Non-pigmented ciliary epithelial cell (primary cell): ENCODE results near the gene KRT27.
"Not testable (repeated sequence)": the region's sequence is repeated elsewhere in the genome, so short reads cannot be mapped to it uniquely, and the experiment has no call there.

ENCODE experiments used
- DNase-seq: peaks from one replicate; pipeline ENCODE4 v3.0.0-alpha.2; 2010; ENCODE audit warnings: low read depth

Gene KRT27, protein sequence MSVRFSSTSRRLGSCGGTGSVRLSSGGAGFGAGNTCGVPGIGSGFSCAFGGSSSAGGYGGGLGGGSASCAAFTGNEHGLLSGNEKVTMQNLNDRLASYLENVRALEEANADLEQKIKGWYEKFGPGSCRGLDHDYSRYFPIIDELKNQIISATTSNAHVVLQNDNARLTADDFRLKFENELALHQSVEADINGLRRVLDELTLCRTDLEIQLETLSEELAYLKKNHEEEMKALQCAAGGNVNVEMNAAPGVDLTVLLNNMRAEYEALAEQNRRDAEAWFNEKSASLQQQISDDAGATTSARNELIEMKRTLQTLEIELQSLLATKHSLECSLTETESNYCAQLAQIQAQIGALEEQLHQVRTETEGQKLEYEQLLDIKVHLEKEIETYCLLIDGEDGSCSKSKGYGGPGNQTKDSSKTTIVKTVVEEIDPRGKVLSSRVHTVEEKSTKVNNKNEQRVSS

DNA sequence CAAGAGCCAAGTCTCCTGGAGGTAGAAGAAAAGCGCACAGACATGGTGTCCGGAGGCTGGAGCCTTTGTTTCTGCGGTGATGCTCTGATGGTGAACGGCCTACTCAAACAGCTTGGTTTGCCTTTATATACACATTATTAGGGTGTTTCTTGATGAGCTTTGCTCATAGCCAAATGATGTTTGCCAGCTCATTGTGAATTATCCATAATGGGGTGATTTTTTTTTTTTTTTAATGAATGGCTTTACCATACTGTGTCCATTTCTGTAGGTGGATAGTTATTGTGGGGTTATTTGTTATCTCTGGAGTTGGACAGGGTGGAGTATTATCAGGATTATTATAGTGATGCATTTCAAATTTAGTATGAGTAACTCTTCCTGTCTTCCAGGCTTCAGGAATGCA is at the start of gene KRT27:
TSS of gene KRT27 (minus strand) at position 101 of the 400 bp plus-strand sequence. CDS start at position 44, 57 bp downstream.
- DNase-seq: no peak

DNA sequence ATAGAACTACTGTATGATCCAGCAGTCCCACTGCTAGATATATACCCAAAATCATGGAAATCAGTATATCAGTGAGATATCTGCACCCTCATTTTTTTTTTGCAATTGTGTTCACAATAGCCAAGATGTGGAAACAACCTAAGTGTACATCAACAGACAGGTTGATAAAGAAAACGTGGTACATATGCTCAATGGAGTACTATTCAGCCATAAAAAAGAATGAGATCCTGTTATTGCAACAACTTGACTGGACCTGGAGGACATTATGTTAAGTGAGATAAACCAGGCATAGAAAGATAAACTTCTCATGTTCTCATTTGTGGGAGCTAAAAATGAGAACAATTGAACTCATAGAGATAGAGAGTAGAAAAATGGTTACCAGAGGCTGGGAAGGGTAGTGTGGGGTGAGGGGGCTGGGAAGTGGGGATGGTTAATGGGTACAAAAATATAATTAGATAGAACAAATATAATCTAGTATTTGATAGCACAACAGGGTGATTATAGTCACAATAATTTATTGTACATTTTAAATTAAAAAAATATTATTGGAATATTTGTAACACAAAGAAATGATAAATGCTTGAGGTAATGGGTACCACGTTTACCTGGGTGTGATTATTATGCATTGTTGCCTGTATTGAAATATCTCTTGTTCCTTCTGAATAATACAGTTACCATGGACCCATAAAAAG is 47.9 kb upstream of the KRT27 start:
- no peak for DNase-seq

DNA sequence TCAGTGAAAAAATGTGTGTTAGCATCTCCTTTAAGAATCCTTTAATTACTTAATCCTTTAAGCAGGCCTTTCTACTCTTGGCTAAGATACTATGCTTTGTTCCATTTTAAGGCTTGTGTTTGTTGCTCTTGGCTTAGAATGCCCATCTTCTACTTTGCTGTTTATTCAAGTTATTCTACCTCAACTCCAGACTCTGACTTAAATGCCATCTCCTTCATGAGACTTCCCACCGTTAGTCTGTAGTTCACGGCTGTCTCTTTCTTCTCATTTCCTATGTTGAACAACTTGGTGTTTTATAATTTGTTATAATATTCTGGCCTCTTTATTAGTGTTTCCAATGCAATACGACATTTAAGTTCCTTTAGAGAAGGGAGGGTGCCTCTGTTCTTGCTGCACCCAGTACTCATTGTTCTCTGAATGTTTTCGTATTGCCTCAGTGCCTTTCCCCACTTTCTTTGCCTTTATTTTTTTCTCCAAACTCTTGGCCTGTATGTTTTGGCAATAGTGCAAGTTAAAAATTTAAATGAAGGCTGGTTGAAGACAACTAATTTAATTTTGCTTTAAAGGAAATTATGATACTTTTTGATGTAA is 46.2 kb upstream of the KRT27 start:
- no peak for DNase-seq

DNA sequence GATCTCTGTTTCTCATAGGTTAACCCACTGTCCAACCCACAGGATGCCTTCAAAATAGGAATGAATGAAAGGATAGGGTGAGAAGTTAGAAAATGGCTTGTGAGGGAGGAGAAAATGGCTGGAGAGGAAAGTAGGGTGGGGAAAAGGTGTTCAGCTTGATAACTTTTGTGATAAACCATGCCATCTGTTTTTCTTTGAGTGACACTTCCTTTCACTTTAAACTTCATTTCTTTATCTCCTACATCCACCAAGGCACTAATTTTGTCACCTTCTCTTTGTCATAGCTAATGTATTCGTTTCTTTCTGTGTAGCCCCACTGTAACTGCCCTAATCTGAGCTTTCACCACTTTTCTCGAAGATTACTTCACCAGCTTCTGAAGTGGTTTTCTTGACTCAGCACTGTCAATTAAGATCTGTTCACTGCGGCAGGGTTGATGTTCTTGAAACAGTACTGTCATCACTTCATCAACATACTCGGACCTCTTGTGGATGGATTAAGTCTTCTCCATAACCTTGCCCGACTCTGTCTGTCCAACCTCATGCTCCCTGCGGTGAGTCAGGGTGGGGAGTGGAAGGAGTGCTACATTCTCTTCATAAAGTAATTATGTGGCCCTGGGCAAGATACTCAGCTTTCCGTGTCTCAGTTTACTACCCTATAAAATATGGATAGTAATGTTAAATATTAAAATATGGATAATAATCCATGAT is 45.5 kb upstream of the KRT27 start:
- no peak for DNase-seq

DNA sequence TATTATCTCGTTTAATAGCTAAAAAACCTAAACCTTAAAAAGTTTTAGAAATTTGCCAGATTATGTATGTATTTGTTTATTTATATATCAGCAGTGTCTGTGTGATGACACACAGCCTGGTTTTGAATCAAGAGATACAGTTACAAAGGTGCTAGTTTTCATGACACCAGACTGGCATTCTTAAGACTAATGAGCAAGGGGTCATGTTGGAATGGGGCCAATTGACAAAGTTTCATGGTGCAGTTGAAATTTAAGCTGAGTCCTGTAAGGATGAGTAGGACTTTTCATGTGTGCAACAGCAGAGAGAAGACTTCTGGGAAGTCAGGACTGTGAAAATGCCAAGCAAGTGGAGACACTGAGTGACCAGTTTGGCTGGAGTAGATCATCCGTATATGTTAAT is 43.2 kb upstream of the KRT27 start:
- no peak for DNase-seq

DNA sequence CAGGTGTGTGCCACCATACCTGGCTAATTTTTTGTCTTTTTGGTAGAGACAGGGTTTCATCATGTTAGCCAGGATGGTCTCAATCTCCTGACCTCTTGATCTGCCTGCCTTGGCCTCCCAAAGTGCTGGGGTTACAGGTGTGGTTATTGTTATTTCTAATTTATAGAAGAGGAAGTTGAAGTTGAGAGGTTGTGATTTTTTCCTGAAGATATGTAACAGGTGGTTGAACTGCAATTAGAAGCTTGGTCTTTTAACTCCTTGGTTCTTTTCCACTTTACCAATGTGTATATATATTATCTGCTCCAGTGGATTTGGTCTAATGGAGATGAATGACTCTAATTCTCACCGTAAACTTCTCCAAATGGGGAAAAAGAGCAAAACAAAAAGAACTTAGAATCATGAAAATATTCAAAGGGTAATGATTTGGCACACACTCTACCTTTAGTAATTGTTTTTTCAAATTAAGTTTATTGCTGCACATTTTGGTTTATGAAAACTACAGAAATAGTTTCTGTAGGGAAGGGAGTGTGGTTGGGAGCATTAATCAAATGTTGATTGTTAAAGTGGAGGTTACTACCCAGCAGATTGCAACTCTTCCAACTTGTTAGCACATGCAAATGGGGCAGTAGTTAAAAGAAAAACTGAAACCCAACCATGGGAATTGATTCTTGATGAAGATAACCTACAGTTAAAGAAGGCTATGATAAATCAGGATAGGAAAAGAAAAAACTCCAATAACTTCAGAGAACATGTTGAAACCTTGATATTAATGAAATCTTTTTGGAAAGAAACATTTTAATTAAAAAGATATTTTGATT is 41.9 kb upstream of the KRT27 start:
- DNase-seq: no peak

DNA sequence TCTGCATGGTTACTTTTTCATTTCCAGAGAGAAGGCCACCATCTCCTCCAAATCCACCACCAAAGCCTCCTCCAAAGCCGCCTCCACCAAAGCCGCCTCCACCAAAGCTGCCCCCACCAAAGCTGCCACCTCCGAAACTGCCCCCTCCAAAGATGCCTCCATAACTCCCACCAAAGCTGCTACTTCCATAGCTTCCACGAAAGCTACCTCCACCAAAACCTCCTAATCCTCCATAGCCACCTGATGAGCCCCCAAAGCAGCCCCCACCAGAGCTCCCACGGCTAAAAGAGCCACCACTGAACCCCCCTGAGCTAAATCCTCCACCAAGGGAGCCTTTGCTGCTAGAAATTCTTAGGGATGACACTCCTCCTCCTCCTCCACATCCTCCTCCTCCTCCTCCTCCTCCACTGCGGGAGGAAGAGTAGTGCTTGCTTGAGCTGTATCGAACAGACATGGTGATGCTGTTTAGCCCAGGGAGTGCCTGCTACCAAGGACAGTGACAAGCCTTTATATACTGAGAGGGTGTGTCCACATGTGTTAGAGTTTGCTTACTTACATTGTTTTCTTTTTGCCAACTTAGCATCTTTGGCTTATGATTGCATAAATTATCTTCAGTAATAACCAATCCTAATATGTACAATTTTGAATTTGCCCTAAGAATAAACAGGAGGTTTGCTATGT is 39.9 kb upstream of the KRT27 start, which contains the start of gene KRT10:
TSS of gene KRT10 (minus strand) at position 483 of the 681 bp plus-strand sequence. CDS start at position 454, 29 bp downstream.
- no peak for DNase-seq

DNA sequence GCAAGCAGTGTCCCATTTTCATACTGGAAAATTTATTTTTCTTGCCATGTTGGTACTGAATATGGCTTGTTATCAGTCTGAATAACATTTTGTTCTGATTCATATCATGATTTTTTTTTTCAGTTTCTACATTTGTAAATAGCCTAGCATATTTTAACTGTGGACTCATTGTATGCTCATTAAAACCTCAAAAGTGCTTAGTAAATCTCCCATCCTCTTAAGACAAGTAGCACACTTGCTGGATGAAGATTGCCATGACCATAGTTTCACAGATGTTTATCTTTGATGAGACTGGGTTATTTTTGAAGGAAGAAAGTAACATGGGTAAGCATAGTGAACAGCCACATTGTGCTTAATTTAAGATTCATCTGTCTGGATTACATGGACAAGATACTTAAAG is 39.2 kb upstream of the KRT27 start:
- no peak for DNase-seq

DNA sequence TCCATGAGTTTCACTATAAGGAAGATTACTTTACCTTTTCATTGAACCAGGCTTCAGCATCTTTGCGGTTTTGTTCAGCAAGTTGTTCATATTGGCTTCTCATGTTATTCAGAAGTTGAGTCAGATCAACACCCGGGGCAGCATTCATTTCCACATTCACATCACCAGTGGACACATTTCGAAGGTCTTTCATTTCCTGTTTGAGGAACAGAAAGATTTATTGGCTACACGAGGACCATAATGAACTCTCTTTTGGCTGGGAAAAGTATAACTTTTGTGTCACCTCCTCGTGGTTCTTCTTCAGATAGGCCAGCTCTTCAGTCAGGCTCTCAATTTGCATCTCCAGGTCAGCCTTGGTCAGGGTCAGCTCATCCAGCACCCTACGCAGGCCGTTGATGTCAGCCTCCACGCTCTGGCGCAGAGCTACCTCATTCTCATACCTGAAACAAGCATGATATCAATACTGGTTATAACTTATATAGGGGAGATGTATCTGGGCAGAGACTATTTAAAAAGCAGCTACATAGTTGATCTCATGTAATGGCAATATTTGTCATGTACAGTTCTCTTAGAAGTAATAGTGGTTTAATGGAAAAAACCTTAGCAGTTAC is 38.0 kb upstream of the KRT27 start:
- DNase-seq: no peak

DNA sequence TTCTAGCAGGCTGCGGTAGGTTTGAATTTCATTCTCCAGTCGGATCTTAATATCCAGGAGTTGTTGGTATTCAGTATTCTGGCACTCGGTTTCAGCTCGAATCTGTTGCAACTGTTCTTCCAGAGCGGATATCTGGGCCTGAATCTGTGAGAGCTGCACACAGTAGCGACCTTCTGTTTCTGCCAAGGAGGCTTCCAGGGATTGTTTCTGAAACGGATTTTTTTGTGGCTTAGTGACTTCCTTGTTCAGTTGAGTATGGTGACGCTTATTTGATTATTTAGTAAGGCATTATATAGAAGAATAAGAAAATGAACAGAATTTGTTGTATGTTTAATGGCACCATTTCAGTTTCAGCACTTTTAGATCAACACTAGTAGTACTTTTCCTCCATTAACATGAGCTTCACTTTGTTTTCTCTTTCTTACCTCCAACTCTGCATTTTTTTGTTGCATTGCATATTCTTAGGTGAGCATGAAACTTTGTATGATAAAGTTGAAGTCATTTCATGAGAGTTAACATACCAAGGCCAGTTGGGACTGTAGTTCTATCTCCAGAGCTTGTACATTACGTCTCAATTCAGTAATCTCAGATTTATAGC is 37.3 kb upstream of the KRT27 start:
- no peak for DNase-seq

DNA sequence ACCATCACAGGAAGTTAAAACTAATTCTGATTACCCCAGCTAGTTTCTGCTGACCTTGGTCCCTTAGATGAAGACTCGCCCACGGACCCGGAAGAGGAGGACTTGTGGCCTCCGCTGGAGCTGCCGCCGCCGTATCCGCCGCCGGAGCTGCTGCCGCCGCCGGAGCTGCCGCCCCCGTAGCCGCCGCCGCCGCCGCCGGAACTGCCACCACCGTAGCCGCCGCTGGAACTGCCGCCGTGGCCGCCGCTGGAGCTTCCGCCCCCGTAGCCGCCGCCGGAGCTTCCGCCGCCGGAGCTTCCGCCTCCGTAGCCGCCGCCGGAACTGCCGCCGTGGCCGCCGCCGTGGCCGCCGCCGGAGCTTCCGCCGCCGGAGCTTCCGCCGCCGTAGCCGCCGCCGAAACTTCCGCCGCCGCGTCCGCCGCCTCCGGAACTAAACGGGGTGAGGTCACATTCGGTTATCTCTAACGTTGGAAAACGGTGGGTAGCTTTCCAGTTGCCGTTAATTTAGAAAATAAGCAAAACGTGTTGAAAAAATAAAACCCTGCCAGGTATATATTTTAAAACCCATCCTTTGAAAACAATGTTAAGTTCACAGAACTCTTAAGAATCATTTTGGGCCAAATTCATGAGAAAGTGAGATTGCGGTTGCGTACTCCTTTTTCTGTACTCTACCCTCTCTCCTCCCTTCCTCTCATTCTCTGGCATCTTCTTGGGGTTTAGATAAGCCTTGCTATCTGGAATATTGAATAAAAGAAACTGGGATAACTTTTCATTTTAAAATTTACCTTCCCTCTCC is 36.6 kb upstream of the KRT27 start:
- no peak for DNase-seq

DNA sequence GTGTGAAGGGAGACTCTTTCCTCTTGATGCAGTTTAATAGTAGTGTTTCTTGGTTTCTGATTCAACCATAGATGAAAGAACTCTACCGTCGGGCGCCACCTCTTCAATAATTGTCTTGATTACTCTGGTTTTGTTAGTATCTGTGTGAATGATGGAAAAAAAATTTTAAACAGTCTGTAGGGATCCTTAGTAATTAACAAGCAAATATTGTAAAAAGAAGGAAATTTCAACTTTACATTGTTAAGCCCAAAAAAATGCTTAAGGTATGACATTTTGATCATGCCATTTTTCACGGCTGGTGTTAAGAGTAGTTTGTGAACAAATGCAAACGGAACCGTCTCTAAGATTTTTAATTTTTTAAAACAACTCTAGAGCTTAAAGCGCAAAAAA is 36.0 kb upstream of the KRT27 start:
- DNase-seq: no peak

DNA sequence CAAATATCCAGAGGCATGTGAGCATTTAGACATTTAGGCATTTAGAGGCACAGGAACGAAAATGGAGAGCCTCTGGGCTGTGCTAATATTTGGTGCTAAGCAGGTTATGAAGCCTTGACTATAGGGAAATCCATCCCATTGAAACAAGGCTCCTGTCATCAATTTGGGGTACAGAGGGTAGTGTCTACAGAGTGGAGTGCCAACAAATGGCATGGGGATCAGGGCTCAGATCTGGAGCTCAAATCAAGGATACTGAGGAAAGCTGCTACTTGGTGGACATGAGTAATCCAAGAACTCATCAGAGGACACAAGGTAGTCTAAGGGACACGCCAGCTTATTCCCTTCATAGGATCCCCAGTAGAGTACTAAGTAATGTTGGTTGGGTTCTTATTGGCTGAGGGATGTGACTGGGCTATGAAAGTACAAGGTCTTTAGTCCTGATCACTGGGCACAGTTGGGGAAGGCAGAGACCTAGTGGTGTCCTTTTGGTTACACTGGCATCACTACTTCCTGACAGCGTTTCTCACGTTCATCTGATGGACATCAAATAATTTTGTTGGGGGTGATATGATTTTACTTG is 34.8 kb upstream of the KRT27 start:
- no peak for DNase-seq

DNA sequence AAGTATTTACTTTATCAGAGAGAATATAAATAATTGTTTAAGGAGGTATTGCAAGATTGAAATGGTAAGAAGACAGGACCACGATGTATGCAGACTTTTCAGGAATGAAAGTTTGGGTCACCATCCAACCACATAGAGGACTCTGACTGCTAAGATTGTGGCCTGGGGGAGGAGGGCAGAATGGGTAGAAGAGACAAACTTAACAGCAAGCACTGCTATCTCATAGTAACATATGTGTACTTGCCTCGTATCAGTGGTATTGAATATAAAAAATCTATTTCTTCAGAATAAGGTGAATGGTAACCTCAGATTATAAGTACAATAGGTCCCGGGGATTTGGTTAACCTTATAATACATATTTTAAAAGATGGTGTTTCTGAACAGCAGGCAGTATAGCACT is 34.2 kb upstream of the KRT27 start:
- DNase-seq: no peak

DNA sequence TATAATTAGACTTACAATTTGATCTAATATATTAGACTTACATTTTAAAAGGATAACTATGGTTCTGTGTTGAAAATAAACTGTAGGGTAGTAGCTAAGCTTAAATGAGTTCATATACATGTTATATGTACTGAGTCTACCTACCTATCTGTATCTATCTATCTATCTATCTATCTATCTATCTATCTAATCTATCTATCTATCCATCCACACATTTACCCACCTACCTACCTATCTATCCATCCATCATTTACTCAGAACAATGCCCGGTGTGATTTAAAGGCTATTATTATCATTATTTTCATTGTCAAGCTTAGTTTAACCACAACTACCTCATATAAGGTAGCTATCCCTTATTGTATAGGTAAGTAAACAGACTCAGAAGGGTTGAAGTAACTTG is 33.0 kb upstream of the KRT27 start:
- DNase-seq: no peak

DNA sequence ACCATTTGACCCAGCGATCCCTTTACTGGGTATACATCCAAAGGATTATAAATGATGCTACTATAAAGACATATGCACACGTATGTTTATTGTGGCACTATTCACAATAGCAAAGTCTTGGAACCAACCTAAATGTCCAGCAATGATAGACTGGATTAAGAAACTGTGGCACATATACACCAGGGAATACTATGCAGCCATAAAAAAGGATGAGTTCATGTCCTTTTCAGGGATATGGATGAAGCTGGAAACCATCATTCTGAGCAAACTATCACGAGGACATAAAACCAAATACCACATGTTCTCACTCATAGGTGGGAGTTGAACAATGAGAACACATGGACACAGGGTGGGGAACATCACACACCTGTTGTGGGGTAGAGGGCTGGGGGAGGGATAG is 32.3 kb upstream of the KRT27 start:
- not testable (repeated sequence) for DNase-seq

DNA sequence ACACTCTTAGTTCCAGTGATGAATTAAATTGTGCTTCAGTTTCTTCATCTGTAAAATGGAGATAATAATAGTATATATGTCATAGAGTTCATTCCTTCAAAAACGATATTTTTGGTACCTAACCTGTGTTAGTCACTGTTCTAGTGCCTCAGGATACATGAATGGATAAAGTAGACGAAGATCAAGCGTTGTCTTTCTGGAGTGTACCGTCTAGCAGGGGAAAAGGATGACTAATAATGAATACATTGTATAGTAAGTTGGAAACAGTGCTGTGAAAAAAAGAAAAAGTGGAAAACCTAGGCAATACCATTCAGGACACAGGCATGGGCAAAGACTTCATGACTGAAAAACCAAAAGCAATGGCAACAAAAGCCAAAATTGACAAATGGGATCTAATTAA is 31.5 kb upstream of the KRT27 start:
- no peak for DNase-seq

DNA sequence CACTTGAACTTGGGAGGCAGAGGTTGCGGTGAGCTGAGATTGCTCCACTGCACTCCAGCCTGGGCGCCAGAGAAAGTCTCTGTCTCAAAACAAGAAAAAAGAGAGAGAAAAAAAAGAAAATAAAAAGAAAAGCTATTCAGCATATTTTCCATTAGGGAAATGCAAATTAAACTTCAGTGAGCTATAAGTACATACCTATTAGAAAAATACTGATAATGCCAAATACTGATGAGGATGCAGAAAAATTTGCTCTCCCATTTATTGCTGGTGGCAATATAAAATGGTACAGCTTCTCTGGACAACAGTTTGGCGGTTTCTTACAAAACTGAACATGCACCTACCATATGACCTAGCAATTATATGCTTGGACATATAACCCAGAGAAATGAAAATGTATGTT is 30.3 kb upstream of the KRT27 start:
- no peak for DNase-seq

DNA sequence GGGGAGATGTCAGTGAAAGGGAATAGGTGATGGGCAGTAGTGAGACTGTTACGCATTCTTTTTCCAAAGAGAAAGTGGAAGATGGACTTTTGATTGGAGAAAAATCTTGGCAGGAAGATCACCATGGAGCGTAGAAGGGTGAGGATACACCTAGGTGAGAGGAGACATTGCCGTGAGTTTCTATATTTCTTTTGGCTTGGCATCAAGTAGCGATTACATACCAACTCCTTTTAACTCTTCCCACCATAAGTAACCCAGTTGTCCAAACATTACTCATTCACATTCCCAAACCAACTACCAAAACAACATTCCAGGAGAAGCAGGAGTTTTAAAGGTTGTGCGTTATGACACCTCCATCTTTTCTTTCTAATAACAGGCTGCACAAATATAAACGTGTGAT is 28.1 kb upstream of the KRT27 start:
- DNase-seq: no peak
